HG02884 (cell line): ENCODE data around the gene KCNA4.
"Not testable (repeated sequence)": the region's sequence is repeated elsewhere in the genome, so short reads cannot be mapped to it uniquely, and the experiment has no call there.

Experiments used
- ATAC-seq: cut with Tn5 transposase; IDR thresholded peaks from one replicate; pipeline ENCODE4 v1.9.1; 2021; ENCODE audit warnings: mild to moderate bottlenecking, moderate library complexity; ENCODE audit not compliant: unreplicated experiment

Gene KCNA4

GRCh38 chr11:30016588-30017363 is at the start of gene KCNA4:
TSS of gene KCNA4 (minus strand) at chr11:30017030. CDS start at chr11:30012678, 4,352 bp downstream.
- no peak for ATAC-seq

GRCh38 chr11:30062103-30062502 is 45.3 kb upstream of the KCNA4 start:
- ATAC-seq, result no peak

GRCh38 chr11:30059172-30059815 is 42.5 kb upstream of the KCNA4 start:
- ATAC-seq, result no peak

GRCh38 chr11:30049214-30049613 is 32.4 kb upstream of the KCNA4 start:
- no peak for ATAC-seq

GRCh38 chr11:30046578-30046945 is 29.7 kb upstream of the KCNA4 start:
- ATAC-seq, result no peak

GRCh38 chr11:30045921-30046577 is 29.2 kb upstream of the KCNA4 start:
- no peak for ATAC-seq

GRCh38 chr11:30045144-30045543 is 28.3 kb upstream of the KCNA4 start:
- ATAC-seq, result no peak

- no peak for ATAC-seq
These were observed 24.3 kb upstream of the KCNA4 start for GRCh38 chr11:30041171-30041570.

- ATAC-seq, result not testable (repeated sequence)
These were observed 17.9 kb upstream of the KCNA4 start for GRCh38 chr11:30034746-30035145.

GRCh38 chr11:30034166-30034565 is 17.3 kb upstream of the KCNA4 start:
- not testable (repeated sequence) for ATAC-seq

GRCh38 chr11:30025396-30026139 is 8.7 kb upstream of the KCNA4 start:
- no peak for ATAC-seq

- no peak for ATAC-seq
These were observed 6.2 kb upstream of the KCNA4 start for GRCh38 chr11:30023074-30023473.

GRCh38 chr11:30019481-30019880 is 2.7 kb upstream of the KCNA4 start:
- no peak for ATAC-seq

GRCh38 chr11:30018495-30018894 is 1.7 kb upstream of the KCNA4 start:
- no peak for ATAC-seq

GRCh38 chr11:30017445-30017895 is 640 bp upstream of the KCNA4 start:
- ATAC-seq, result no peak

GRCh38 chr11:30015725-30016412 is 961 bp downstream of the KCNA4 start:
- ATAC-seq, result no peak

- no peak for ATAC-seq
These were observed 4.5 kb downstream of the KCNA4 start for GRCh38 chr11:30012346-30012745.

- no peak for ATAC-seq
These were observed 7.8 kb downstream of the KCNA4 start for GRCh38 chr11:30009060-30009459.

GRCh38 chr11:30006876-30007275 is 10.0 kb downstream of the KCNA4 start:
- ATAC-seq, result no peak

GRCh38 chr11:30002157-30002785 is 14.6 kb downstream of the KCNA4 start:
- ATAC-seq, result no peak
